Liver (tissue), 3 donors: ENCODE data around the gene CYB5R4.

ENCODE experiments used
- ATF3 ChIP-seq: IDR thresholded peaks from 2 replicates; pipeline ENCODE4 v1.6.1; 2016; ENCODE audit warnings: antibody characterized with exemption
- CTCF ChIP-seq: fragments of 150-350 bp; IDR thresholded peaks from 2 replicates; pipeline ENCODE4 v1.5.1; 2017; ENCODE audit warnings: improper control_type of control experiment, low read depth, low read length; ENCODE audit not compliant: missing input control
- EGR1 ChIP-seq, 2 donors: IDR thresholded peaks; 2 replicates each; pipeline ENCODE4 v1.6.1; 2016 to 2018; ENCODE audit warnings: antibody characterized with exemption in 2 of 2, low read depth in 2 of 2
- HNF4G ChIP-seq: IDR thresholded peaks from 2 replicates; pipeline ENCODE4 v1.6.1; 2016; ENCODE audit warnings: antibody characterized with exemption
- JUND ChIP-seq, 2 donors: IDR thresholded peaks; 2 replicates each; pipeline ENCODE4 v1.6.1; 2016; ENCODE audit warnings: antibody characterized with exemption in 2 of 2
- MAX ChIP-seq: IDR thresholded peaks from 2 replicates; pipeline ENCODE4 v1.6.1; 2016; ENCODE audit warnings: antibody characterized with exemption
- REST ChIP-seq: IDR thresholded peaks from 2 replicates; pipeline ENCODE4 v1.6.1; 2016; ENCODE audit warnings: antibody characterized with exemption, mild to moderate bottlenecking
- RXRA ChIP-seq, 2 donors: IDR thresholded peaks; 2 replicates each; pipeline ENCODE4 v1.6.1; 2017 to 2018; ENCODE audit warnings: antibody characterized with exemption in 2 of 2, mild to moderate bottlenecking in 1 of 2
- YY1 ChIP-seq: IDR thresholded peaks from 2 replicates; pipeline ENCODE4 v1.6.1; 2016; ENCODE audit warnings: antibody characterized with exemption, mild to moderate bottlenecking
- ZBTB33 ChIP-seq: IDR thresholded peaks from 2 replicates; pipeline ENCODE4 v1.6.1; 2016; ENCODE audit warnings: antibody characterized with exemption
- donor health status: healthy.
- donor health status: healthy.

GRCh38 chr6:83859410-83860358, at the start of gene CYB5R4:
- TF ChIP-seq REST, result peak; percentile 100
- TF ChIP-seq JUND (IDR thresholded peaks at IDR 0.05), result peak in 1 of 2 donors; percentile 38
- TF ChIP-seq CTCF, result no peak
- no peak for TF ChIP-seq EGR1 (IDR thresholded peaks at IDR 0.05; ENCODE audit: low read depth in 2 of 2)
- peak; percentile 81 for TF ChIP-seq MAX
- peak; percentile 79 to 86 for TF ChIP-seq RXRA (IDR thresholded peaks at IDR 0.05)
- TF ChIP-seq ATF3, result no peak
- TF ChIP-seq HNF4G, result no peak
- no peak for TF ChIP-seq YY1
- TF ChIP-seq ZBTB33, result no peak
